HG03439 (cell line): ENCODE results near the gene INPP4B.
"Not testable (repeated sequence)": the region's sequence is repeated elsewhere in the genome, so short reads cannot be mapped to it uniquely, and the experiment has no call there.

Experiments used
- ATAC-seq: cut with Tn5 transposase; IDR thresholded peaks from one replicate; pipeline ENCODE4 v1.9.1; 2021; ENCODE audit warnings: mild to moderate bottlenecking, moderate library complexity; ENCODE audit not compliant: unreplicated experiment

Gene INPP4B

DNA sequence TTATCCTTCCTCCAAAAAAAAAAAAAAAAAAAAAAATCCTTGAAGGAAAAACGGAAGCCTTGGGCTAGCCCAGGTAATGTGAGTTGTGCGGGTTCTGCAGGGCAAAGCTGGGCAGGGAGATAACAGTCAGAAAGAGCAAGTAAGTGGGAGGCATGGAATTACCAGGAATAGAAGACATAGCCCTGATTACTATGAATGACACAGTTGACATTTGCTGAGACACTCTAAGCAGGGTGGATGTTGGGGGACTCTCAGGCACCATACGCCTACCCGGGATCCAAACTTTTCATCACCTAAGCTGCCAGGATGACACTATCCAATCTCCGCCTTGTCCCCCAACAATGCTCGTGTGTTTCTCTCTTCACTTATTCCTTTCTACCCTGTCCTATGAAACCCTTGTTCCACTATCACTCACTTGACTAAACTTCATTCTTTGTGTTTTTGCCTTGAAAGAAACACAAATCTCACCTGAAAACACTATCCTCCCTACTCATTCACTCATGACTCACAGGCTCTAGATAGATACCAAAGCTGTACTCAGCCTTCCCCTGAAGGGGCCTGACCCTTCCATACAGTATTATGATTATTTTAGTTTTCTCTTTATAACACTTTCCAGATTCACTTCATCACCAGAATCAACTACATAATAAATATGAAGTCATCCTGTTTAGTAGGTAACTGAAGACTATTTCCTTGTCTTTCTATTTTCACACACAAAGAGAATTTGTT, 158.4 kb downstream of the INPP4B start:
- ATAC-seq, result no peak

DNA sequence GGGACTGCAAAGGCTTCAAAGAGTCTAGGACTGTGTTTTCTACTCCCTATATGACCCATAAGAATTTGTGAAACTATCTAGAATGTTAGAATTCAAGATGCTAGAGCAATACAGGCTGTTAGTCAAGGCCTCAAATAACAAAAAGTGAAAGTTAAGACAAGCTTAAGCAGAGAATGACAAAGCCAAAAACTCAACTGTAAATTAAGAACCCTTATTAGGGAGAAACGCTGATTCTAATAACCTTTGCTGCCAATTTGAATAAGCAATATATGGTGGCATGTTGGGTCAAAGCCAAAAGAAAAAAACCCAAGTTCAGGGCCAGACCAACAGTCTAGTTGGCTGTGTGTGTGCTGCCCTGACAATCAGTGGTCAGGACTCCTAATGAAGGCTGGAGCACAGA, 160.0 kb downstream of the INPP4B start:
- no peak for ATAC-seq

- no peak for ATAC-seq
These were observed 162.1 kb downstream of the INPP4B start for GRCh38 chr4:142683997-142684396.

GRCh38 chr4:142683503-142683902, 162.6 kb downstream of the INPP4B start:
- no peak for ATAC-seq

GRCh38 chr4:142671516-142671915, 174.6 kb downstream of the INPP4B start:
- ATAC-seq, result no peak

GRCh38 chr4:142663828-142664227, 182.3 kb downstream of the INPP4B start:
- ATAC-seq, result no peak

- ATAC-seq, result no peak
These were observed 185.4 kb downstream of the INPP4B start for GRCh38 chr4:142660728-142661127.

- ATAC-seq, result no peak
These were observed 189.9 kb downstream of the INPP4B start for GRCh38 chr4:142656178-142656577.

GRCh38 chr4:142648378-142648777, 197.7 kb downstream of the INPP4B start:
- no peak for ATAC-seq

GRCh38 chr4:142645475-142646108, 200.5 kb downstream of the INPP4B start:
- no peak for ATAC-seq

GRCh38 chr4:142644628-142645027, 201.5 kb downstream of the INPP4B start:
- ATAC-seq, result not testable (repeated sequence)

GRCh38 chr4:142637614-142638013, 208.5 kb downstream of the INPP4B start:
- ATAC-seq, result no peak

- no peak for ATAC-seq
These were observed 214.3 kb downstream of the INPP4B start for GRCh38 chr4:142631836-142632235.

DNA sequence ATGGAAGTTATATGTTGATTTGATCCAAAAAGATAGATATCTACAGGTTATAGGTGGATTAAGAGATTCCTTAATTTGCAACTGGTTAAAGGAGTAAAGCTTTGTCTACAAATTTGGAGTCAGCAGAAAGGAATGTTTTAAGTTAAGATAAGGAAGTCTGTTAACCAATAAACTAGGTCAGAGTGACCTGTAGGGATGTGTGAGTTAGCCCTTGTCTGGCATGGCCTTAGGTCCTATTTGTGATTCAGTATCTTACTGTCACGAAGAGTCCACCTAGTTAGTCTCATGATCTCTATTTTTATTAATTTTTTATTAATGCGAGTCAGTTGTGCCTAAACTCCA, 230.8 kb downstream of the INPP4B start:
- no peak for ATAC-seq

- ATAC-seq, result no peak
These were observed 231.3 kb downstream of the INPP4B start for GRCh38 chr4:142614621-142615323.

DNA sequence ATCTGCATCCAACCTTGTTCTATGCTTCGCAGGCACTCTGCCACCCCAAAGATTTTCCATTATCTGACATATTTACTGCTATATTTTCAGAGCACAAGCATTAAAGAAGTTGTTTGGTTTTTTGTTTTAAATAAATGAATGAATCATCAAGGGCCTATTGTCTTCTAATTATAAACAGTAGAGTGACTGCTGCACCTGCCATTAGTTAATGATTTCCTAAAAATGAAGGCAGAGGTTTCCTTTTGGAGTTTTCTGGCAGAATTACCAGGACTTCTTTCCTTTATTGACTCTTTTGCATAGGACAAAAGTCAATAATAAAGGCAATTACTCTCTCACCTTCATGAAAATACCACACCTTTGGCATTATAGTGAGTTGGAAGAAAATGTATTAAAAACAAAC, 238.1 kb downstream of the INPP4B start:
- ATAC-seq, result no peak

DNA sequence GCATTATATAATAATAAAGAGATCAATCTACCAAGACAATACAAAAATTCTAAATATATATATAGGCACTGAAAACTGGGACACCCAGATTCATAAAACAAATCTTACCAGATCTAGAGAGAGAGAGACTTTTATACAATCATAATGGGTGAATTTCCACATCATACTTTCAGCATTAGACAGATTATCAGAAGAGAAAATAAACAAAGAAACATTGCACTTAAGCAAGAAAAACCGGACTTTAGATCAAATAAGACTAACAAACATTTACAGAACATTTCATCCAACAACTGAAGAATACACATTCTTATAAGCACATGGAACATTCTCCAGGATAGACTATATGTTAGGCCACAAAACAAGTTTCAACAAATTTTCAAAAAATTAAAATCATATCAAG, 245.1 kb downstream of the INPP4B start:
- ATAC-seq, result no peak

DNA sequence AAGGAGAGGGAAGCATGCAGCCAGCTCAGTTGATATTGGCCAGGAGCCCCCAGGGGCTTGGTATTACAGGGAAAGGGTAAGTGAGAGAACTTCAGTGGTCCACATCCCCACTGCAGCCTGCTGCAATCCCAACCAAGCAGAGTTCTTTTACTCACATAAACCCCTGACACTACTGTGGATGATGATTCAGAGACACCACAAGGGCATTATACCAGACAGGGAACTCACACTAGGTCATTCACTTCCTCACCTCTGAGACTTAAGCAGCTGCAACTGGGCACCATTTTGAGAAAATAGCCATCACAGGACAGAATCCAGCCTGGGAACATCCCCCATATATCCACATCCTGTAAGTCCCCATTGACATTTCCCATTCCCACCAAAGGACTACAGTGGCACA, 248.0 kb downstream of the INPP4B start:
- no peak for ATAC-seq

DNA sequence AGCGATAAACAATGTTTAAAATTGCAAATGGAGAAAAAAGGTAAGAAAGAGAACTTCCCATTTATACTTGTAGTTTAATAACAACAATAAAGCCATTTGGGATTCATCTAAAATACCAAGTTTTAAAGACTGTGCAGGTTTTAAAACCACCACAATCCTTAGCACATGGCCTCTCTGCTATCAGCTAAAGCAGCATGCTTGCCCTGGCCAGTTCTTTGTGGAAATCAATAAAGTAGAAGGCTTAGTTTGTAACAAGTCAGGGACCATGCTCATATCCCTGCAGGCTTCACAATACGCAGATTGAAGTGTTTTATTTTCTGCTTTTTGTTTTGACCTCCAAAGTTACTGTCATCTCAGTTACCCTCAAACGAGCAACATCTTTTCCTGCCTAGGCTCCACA, 249.5 kb downstream of the INPP4B start:
- no peak for ATAC-seq

DNA sequence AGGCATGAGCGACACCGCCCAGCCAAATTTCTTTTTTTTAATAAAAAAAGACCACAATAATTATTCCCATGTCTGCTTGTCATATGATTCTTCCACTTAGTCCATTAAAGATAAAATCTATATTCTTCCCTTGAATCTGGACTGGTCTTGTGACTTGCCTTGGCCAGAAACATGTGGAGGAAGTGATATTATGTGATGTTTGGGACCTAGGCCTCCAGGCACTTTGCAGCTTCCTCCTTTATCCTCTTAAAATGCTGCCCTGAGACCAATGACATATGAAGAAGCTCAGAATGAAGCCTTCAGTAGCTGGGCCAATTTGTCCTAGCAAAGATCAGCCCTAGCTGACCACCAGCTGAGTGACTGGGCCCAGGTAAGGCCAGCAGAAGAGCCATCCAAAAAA, 250.0 kb downstream of the INPP4B start:
- ATAC-seq, result no peak

- ATAC-seq, result no peak
These were observed 250.8 kb downstream of the INPP4B start for GRCh38 chr4:142595222-142595871.

DNA sequence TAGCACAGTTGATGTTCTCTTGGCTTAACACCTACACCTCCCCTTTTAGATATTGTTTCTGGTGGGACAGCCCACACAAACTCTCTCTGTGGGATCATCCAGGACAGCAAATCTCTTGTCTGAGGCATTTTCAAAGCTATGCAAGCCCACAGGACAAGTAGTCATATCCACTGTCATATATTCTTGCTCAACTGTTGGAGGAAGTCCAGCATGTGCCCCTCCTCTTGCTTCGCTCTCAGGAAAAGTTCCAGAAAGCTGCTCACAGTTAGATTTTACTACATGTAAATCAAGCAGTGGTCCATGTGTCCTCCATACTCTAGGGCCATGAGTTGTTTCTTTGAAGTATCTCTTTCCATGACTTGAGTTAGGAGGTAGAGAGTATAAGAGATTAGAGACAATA, 260.7 kb downstream of the INPP4B start:
- ATAC-seq, result no peak
